Prostate gland (tissue), 2 donors: ENCODE results near the gene OR5D16. TPM values are rescaled to one million over a fixed set of nuclear protein-coding genes. Genes with fewer than 3 reads are reported as not detected.

Source experiments
- DNase-seq: peaks from one replicate; pipeline ENCODE4 v3.0.0-alpha.2; 2019; ENCODE audit warnings: low spot score
- H3K27ac ChIP-seq, 2 donors: fragments of 200-600 bp; sonication (generic); 2 replicates each; pipeline ENCODE4 v1.5.1; 2017 to 2019
- H3K27me3 ChIP-seq: fragments of 200-600 bp; sonication (generic); replicated peaks from 2 replicates; pipeline ENCODE4 v1.5.1; 2019; ENCODE audit not compliant: insufficient read depth
- H3K36me3 ChIP-seq, 2 donors: fragments of 200-600 bp; sonication (generic); 1 replicate in 1 of 2; 2 replicates in 1 of 2; pipeline versions ENCODE4 v1.5.1 to v1.8.1; 2017 to 2019
- H3K4me1 ChIP-seq: fragments of 200-600 bp; sonication (generic); replicated peaks from 2 replicates; pipeline ENCODE4 v1.5.1; 2019
- H3K4me3 ChIP-seq, 2 donors: fragments of 200-600 bp; sonication (generic); 2 replicates each; pipeline ENCODE4 v1.5.1; 2017 to 2019
- H3K9me3 ChIP-seq: fragments of 200-600 bp; sonication (generic); 2 replicates; pipeline ENCODE4 v1.5.1; 2017
- CTCF ChIP-seq, 4 experiments: fragments of 200-600 bp in 2 of 4; fragments of 450-650 bp in 2 of 4; sonication (generic) in 2 of 4; IDR thresholded peaks; 1 replicate in 3 of 4; 2 replicates in 1 of 4; pipeline ENCODE4 v1.5.1; 2016 to 2019; ENCODE audit warnings: antibody characterized with exemption in 4 of 4, mild to moderate bottlenecking in 2 of 4, moderate library complexity in 2 of 4
- POLR2A ChIP-seq: fragments of 450-650 bp; IDR thresholded peaks from one replicate; pipeline ENCODE4 v1.6.1; 2016; ENCODE audit warnings: antibody characterized with exemption, mild to moderate bottlenecking
- POLR2AphosphoS5 ChIP-seq: sonication (generic); formaldehyde crosslinking; IDR thresholded peaks from one replicate; pipeline ENCODE4 v1.6.1; 2017; ENCODE audit warnings: antibody characterized with exemption
- WGBS: methylation state at CpG from one replicate; pipeline ENCODE4 v1.1.5; 2018; 5-methylcytosine and 5-hydroxymethylcytosine counted together
- intact Hi-C: fragments of 100-400 bp; cut with DNase I; formaldehyde crosslinking; loops from one replicate; pipeline ENCODE4 v1.14.2; 2022
- total RNA-seq, 2 donors: library from RNA; depleted of rRNA; stranded (reverse); fragments of >200 nt; gene quantifications; one replicate each; pipeline ENCODE4 v1.1.0, GENCODE V29; 2016

OR5D16 gene
- total RNA-seq, 2 donors from 2014 or later, result not detected

GRCh38 chr11:55811067-55811466, 27.5 kb upstream of the OR5D16 start, which contains the start of gene OR5L1:
Gene OR5L1, plus strand, starts transcription at chr11:55811367. Its CDS starts 100 bp downstream, at chr11:55811467.
- TF ChIP-seq CTCF (IDR thresholded peaks at IDR 0.05) (no peak), POLR2AphosphoS5 (no peak), POLR2A (no peak)
- WGBS, result 85% methylated on average over 1 of the region's 1 CpG
- no peak for DNase-seq
- no peak within 1 kb of the TSS for H3K4me3 ChIP-seq
- H3K9me3 ChIP-seq, result no peaks in the 10 kb centered on the region
- intact Hi-C loops, result no loop called here
- no peaks in the 10 kb centered on the region for H3K4me1 ChIP-seq
- H3K36me3 ChIP-seq, result no peaks in the 10 kb centered on the region
- H3K27ac ChIP-seq, result no peak within 1 kb of the TSS
- H3K27me3 ChIP-seq, result no peaks in the 10 kb centered on the region

GRCh38 chr11:55819330-55819729, 19.2 kb upstream of the OR5D16 start, which contains the start of gene OR5D18:
Gene OR5D18, plus strand, starts transcription at chr11:55819630. Its CDS starts 0 bp downstream, at chr11:55819630.
- no peak for DNase-seq
- H3K27ac ChIP-seq, result no peak within 1 kb of the TSS
- TF ChIP-seq POLR2A (no peak), CTCF (IDR thresholded peaks at IDR 0.05) (no peak), POLR2AphosphoS5 (no peak)
- no peak within 1 kb of the TSS for H3K4me3 ChIP-seq
- no peaks in the 10 kb centered on the region for H3K4me1 ChIP-seq
- H3K9me3 ChIP-seq, result no peaks in the 10 kb centered on the region
- no peaks in the 10 kb centered on the region for H3K36me3 ChIP-seq
- no peaks in the 10 kb centered on the region for H3K27me3 ChIP-seq
- intact Hi-C loops, result no loop called here
- WGBS, result 86% methylated on average over 5 of the region's 5 CpGs

GRCh38 chr11:55826919-55827318, 11.6 kb upstream of the OR5D16 start, which contains the start of gene OR5L2:
Gene OR5L2, plus strand, starts transcription at chr11:55827219. Its CDS starts 0 bp downstream, at chr11:55827219.
- H3K27me3 ChIP-seq, result no peaks in the 10 kb centered on the region
- H3K9me3 ChIP-seq, result no peaks in the 10 kb centered on the region
- no peak for TF ChIP-seq POLR2A
- no peak for TF ChIP-seq POLR2AphosphoS5
- no peak for TF ChIP-seq CTCF (IDR thresholded peaks at IDR 0.05)
- H3K4me1 ChIP-seq, result no peaks in the 10 kb centered on the region
- intact Hi-C loops, result no loop called here
- no peak for DNase-seq
- no peak within 1 kb of the TSS for H3K27ac ChIP-seq
- H3K4me3 ChIP-seq, result no peak within 1 kb of the TSS
- H3K36me3 ChIP-seq, result no peaks in the 10 kb centered on the region

GRCh38 chr11:55847453-55847852, 8.9 kb downstream of the OR5D16 start:
- Histone ChIP-seq H3K4me3 (no peak overlapping the region), H3K4me1 (no peaks in the 10 kb centered on the region), H3K36me3 (no peaks in the 10 kb centered on the region), H3K27me3 (no peaks in the 10 kb centered on the region), H3K9me3 (no peaks in the 10 kb centered on the region), H3K27ac (no peak overlapping the region)
- no peak for DNase-seq
- intact Hi-C loops, result no loop called here
- WGBS, result 55% methylated on average over 2 of the region's 2 CpGs
- TF ChIP-seq POLR2AphosphoS5 (no peak), POLR2A (no peak), CTCF (IDR thresholded peaks at IDR 0.05) (no peak)

- intact Hi-C loops, result no loop called here
- Histone ChIP-seq H3K4me3 (no peak overlapping the region), H3K9me3 (no peaks in the 10 kb centered on the region), H3K27me3 (no peaks in the 10 kb centered on the region), H3K27ac (no peak overlapping the region), H3K36me3 (no peaks in the 10 kb centered on the region), H3K4me1 (no peaks in the 10 kb centered on the region)
- no peak for DNase-seq
- TF ChIP-seq POLR2AphosphoS5 (no peak), POLR2A (no peak), CTCF (IDR thresholded peaks at IDR 0.05) (no peak)
These were observed 10.5 kb downstream of the OR5D16 start for GRCh38 chr11:55849037-55849436.
